G401 (cell line): ENCODE results near the gene EXD3. TPM values are rescaled to one million over a fixed set of nuclear protein-coding genes. Genes with fewer than 3 reads are reported as not detected.

Experiments
- DNase-seq: peaks from one replicate; pipeline ENCODE4 v3.0.0-alpha.2; 2015; ENCODE audit warnings: low spot score
- in situ Hi-C: cut with HindIII; loops from 2 replicates; pipeline ENCODE4 v1.10.0; 2016; ENCODE audit warnings: low sequenced_read_pairs, mixed read lengths
- total RNA-seq: library from RNA; depleted of rRNA; stranded (reverse); fragments of >200 nt; shearing (Covaris generic); gene quantifications from 2 replicates; pipeline ENCODE4 v1.2.3, GENCODE V29; 2014

The EXD3 gene
- total RNA-seq, 1 experiment from 2014 or later = 4.8 TPM

DNA sequence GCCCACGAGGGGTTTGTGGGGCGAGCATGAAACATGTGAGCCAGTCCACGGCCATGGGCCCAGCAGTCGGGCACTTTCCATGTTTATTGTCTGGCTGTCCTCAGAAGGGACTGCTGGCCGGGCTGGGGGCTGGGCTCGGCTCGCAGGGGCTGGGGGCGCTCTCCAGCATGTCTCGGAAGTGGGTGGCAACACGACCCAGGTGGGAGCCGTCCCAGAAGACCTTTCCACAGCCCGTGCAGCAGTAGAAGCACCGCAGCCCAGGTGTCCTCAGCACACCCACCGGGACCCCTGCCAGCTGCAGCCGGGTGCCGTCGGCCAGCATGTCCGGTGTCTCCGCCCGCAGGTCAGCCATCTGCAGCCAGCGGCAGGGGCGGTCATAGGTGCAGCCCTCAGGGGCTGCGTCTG is 116.1 kb downstream of the EXD3 start:
- DNase-seq = no peak
- in situ Hi-C loops = no loop called here

DNA sequence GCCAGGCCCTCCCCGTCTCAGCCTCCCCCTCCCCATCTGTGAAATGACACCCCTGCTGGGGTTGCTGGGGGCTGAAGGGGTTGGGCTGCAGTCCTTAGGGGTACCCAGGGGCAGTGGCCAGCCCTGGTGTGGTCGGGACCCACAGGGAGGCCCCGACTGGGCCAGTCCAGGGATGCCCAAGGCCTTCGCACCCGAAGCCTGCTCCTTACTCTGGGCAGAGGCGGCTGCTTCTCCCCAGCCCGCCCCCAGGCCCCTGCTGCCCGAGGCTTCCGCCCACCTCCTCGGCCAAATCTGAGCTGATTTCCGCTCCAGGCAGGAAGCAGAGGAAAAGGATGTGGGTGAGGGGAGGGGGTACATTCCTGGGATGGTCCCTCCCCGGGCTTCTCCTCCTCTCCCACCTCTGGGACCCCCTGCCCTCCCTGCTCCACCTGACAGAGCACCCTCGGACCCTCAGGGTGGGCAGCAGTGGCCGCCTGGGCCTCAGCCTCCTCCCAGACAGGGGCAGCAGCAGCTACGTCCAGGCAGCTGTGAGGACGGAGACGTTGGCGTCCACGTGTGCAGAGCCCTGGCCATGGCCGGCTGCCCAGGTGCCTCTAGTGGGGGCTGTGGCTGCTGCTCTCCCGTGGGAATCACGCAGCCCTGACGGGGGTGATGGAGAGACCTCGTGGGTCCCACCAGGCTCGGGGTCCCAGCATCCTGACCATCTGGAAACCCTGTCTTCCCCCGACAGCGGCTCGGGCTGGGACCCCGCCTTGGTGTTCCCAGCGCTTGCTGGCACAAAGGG is 116.7 kb downstream of the EXD3 start:
- in situ Hi-C loops = no loop called here
- DNase-seq = no peak

DNA sequence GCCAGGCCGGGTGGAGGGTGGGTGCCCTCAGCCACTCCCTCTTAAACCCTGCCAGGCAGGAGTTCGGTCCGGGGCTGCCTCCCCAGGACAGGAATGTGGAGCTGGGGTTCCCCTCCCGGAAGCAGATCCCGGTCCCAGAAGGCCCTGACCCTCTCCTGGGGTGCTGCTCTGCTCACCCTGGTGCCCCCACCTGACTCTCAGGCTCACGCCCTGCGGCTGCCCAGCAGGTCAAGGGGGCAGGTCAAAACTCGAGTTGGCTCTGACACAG is 117.2 kb downstream of the EXD3 start:
- no peak for DNase-seq
- in situ Hi-C loops = no loop called here

DNA sequence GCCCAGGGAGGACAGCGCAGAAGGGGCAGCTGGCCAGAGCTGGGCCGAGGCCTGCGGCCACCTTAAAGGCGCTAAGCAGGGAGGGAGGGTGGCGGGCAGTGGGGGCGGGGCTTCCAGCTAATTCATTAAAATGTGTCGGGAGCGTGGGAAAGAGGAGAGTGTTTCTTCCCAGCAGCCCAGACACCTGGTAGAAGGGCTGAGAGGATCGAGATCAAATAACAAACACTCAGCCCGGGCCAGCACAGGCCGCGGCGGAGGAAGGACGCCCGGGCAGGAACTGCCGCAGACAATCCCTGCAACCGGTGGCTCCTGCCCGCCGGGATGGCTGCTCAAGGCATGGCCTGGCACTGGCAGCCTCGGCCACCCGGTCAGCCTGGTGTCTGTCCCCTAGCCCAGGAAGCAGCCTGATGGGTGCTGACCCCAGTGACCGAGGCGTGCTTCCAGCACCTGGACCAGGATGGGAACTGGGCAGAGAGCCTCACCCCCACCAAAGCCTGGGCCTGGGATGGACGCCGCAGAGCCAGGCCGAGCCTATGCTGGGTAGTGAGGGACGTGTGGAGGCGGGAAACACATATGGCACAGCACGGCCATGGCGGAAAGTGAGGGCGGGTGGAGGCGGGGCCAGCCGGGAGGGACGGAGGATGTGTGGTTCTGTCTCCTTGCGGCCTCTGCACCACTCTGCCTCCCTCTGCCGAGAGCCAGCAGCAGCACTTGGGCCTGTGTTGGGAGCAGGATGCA is 117.7 kb downstream of the EXD3 start:
- in situ Hi-C loops = no loop called here
- DNase-seq = peak; percentile 37

DNA sequence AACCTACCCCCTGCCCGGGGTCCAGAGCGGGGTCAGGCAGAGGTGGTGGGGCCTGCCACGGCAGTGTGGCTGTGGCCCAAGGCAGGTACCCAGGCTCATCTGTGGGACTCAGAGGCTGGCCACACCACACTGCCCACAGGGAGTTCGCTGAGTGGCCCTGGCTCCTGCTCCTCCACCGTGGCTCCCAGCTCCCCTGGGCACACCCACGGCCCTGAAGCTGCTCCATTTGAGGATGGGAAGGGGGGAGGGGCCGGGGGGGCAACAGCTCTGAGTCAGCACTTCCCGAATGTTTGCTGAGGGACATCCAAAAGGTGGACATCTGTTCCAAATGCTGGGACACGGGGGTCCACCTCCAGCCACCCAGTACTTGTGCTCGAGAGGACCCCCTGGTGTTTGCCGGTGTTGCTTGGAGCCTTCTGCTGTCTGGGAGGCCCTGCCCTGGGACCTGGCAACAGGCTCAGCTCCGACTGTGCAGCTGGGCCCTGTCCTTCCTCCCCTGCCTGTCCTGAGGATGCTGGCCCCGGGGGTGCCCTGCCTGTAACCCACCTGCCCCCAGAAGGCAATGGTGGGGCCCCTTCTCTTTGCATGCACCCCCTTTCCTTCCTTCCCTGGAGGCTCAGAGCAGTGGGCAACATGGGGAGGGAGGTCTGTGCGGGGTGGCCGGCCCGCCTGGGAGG is 118.4 kb downstream of the EXD3 start:
- in situ Hi-C loops = no loop called here
- DNase-seq = no peak

DNA sequence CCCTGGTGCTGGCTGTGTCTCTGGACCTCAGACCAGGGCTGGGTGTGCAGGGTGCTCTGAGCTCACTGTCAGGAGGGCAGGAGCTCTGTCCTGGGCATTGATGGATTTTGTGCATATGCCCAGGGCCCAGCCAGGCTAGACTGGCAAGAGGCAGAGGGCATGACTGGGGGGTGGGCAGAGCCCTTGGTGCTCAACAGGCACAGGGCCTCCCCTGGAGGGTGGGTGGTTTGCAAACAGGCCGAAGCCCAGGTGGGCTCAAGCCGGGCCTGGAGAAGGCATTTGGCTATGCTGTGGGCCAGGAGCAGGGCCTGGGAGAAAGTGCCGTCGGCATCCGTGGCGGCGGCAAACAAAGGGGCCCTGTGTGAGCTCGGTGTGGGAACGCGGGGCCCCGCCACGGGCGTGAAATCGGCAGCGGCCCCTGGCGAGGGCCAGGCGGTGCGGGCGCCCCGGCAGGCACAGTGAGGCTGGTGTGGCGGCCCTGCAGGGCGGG is 119.0 kb downstream of the EXD3 start:
- in situ Hi-C loops = no loop called here
- no peak for DNase-seq

DNA sequence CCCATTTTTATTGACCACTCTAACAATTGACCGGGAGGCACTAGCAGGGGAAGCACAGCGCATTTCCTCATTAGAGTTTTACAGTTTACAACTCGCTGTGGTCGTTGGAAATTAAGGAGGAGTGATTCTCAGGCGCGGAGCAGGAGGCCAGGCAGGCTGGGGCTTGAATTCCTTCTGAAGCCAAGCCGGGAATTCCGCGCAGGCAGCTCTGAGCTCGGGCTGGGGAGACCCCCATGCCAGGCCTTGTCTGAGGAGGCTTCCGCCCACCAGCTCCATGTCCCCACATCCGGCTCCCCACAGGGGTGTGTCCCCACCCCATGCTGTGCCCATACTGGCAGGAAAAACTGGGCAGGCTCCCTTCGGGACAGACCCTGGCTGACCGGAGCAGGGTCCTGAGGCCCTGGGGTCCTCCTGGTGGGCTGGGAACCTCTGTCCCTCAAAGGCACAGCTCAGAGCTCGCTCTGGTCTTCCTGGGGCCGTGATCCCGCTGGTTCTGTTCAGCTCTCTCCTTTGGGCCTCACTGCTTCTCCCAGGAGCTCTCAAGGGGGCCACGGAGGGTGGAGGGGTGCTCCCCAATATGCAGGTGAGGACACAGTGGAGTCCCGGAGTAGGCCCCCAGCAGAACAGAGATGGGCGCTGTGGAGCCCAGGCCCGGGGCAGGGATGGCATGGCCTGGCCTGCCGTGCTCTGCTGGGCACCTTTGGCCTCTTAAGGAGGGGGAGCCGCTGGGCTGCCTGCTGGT is 119.6 kb downstream of the EXD3 start:
- in situ Hi-C loops = no loop called here

DNA sequence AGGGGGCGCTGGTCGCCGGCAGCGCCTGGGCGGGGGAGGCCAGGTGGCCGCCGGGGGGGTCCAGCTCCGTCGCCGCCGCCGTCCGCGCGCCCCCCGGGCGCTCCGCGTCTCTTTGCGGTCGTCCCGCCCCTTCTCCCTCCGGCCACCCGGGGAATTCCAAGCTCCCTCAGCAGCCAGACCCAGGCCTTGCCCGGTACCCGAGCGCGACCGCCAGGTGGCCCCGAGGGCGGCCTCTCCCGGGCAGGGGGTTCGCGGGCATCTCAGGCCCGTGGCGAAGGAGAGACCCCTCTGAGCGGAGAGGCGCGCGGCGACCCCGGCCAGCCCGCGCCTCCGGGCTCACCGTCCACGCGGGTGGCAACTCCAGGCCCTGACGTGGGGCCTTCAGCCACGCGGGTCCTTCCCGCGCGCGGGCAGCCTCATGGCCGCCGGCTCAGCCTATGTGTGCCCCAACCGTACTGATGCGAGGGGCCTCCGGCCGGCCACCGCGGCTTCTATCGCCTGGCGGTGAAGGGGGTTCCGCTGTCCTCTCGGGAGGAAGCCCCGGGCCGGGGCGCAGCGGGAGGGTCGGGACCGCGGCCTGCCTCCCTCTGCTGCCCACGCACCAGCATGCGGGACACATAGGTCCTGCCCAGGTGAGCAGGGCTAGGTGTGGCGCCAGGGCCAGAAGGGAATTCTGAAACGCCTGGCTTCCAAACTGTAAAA is 120.4 kb downstream of the EXD3 start:
- in situ Hi-C loops = no loop called here
- DNase-seq = no peak

More for the DNA sequence above, 119.6 kb downstream of the EXD3 start:
- DNase-seq = peak; percentile 22

DNA sequence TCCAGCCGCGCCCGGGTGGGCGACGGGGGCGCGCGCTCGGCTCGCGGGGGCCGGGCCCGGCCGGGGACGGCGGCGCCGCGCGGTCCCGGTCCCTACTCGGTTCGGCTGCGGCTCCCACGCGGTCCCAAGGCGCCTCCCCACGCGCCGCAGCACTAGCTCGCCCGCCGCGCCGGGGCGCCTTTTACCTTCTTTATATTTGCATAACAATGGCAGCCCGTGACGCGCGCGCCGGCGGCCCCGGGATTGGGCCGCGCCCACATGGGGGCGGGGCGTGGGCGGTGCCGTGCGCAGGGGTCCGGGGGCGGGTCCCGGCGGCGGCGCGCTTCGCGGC is 120.9 kb downstream of the EXD3 start, which contains the start of gene NRARP:
NRARP (minus strand) TSS at position 154 of the 331 bp plus-strand sequence. CDS start 343 bp downstream, outside the sequence.
- in situ Hi-C loops = no loop called here
- DNase-seq = peak; percentile 59

DNA sequence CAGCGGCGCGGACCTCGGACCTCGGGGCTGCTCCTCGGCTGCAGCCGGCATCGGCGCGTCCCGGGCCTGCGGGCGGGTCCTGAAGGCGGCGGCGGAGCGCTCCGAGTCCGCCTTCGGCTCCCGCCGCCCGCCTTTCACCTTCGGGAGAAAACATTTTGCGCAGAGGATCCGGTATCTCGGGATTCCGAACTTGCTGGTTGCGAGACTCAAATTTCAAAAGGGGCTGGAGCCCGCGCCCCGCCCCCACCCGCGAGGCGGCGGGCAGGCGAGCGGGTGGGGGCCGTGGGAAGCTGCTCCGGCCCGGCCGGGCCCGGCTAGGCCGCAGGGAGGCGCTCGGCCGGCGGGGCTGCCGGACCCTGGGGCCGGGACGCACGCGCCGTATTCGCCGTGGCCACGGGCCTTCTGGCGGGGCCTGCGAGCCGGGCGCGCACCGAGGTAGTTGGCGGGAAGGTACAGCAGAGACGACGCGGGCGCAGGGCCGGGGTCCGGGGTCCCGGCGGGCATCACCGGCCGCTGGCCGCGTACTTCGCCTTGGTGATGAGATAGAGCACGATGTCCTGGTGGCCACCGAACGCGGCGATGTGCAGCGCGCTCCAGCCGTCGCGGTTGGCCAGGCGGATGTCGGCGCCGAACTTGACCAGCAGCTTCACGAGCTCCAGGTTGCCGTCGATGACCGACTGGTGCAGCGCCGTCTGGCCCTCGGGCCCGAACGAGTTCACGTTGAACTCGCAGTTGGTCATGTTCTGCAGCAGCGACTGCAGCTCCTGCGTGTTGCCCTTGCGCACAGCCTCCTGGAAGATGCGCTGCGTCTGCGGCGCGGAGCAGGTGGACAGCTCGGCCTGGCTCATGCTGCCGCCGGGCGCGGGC is 121.6 kb downstream of the EXD3 start:
- DNase-seq = peak; percentile 34
- in situ Hi-C loops = no loop called here

DNA sequence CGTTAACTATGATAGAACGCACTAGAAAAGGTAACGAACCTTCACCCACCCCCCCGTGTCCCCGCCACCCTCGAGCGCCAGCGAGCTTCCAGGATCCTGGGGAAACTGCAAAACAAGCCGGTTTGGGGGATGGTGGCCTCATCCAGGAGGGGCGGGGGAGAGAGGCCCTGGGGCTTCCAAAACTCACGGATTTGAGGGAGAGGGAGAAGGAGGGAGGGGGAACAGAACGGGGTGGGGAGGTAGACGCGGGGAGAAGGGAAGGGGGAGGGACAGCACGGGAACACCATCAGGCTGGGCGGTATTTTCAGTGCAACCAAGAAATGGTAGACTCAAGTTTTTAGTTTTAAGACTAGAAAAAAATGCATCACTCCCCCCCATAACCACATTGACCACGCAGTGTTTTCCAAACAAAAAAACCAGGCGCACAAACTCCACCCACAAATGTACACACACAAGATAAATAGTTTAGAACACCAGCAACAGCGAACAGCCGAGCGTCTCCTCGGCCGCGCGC is 122.3 kb downstream of the EXD3 start:
- DNase-seq = no peak
- in situ Hi-C loops = no loop called here

DNA sequence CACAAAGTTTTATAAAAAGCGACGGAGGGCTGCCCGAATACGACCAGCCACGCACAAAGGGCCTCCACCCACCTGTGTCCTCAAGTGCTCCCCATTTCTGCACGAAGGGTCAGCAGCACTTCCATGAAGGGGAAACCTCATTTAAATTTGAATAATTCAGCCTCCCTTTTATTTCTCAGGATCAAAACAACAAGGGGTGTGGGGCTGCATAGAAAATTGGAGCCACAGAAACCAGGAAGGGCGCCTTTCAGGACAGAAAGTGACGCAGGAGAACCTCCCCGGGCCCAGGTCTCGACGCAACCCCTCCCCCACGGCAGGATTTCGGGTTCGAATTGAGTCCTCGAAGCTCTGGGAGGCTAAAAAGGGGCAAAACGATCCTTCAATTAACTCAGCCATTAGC is 123.0 kb downstream of the EXD3 start:
- DNase-seq = peak; percentile 24
- in situ Hi-C loops = no loop called here

DNA sequence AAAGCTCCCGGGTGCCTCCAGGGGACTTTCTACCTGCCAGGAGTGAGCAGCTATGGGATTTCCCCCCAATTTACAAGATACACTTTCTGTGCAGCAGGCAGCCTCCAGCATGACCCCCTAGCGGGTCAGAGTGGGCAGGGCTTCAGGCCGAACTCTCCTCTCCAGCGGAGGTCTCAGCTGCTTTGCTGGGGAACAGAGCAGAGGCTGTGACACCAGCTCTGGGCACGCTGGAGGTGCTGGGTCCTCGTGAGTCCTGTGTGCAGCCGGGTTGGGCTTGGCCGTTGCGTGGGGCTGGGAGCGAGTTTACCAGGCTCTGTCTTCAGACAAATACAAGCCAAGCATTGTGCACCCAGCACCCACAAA is 123.8 kb downstream of the EXD3 start:
- in situ Hi-C loops = no loop called here
- no peak for DNase-seq

DNA sequence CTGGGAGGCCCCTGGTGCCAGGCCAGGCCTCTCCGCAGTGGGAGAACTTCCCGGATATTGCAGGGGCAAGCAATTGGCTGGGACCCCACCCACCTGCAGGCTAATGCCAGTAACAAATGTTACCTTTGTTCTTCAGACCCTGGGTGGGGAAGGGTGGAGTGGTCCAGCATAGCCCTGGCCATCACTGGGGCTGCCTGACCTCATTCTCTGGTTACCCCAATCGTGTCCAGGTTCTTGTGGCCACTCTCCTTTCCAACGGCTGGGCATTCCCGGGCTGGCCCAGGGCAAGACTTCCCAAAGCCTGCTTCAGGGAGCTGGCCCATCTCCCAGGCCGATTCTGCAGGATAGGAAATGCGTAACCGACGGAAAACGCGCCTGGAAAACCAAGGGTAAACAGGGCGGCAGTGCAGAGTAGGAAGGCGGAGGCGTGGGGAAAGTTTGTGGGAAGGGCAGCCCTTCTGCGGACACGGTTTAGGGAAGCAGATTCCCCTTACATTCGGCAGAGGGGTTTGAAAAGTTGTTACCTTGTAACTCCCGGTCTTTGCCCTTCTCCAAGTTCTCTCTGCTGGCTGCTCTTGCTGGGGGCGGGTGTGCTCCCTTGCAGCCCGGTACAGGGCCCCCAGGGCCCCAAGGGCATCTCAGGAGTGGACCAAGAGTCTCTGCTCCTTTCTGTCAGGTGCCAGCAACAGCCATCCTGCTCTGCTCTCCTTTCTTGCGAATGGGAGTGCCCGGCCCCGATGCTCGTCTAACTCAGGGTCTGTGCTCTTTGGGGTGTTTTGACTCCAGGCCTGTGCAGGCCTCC is 124.4 kb downstream of the EXD3 start:
- no peak for DNase-seq
- in situ Hi-C loops = no loop called here

DNA sequence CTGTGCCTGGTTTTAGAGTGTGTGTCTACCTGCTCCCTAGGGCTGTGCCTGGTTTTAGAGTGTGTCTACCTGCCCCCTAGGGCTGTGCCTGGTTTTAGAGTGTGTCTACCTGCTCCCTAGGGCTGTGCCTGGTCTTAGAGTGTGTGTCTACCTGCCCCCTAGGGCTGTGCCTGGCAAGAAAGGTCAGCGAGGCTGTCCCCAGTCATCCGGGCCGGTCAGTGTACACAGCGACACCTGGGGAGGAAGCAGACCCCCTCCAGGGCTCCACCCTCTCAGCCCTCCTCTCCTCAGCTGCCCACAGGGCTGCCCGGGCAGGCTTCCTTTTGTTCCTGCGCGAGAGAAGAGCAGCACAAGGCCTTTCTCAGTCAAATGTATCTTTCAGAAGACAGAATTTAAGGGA is 125.0 kb downstream of the EXD3 start:
- DNase-seq = no peak
- in situ Hi-C loops = no loop called here

DNA sequence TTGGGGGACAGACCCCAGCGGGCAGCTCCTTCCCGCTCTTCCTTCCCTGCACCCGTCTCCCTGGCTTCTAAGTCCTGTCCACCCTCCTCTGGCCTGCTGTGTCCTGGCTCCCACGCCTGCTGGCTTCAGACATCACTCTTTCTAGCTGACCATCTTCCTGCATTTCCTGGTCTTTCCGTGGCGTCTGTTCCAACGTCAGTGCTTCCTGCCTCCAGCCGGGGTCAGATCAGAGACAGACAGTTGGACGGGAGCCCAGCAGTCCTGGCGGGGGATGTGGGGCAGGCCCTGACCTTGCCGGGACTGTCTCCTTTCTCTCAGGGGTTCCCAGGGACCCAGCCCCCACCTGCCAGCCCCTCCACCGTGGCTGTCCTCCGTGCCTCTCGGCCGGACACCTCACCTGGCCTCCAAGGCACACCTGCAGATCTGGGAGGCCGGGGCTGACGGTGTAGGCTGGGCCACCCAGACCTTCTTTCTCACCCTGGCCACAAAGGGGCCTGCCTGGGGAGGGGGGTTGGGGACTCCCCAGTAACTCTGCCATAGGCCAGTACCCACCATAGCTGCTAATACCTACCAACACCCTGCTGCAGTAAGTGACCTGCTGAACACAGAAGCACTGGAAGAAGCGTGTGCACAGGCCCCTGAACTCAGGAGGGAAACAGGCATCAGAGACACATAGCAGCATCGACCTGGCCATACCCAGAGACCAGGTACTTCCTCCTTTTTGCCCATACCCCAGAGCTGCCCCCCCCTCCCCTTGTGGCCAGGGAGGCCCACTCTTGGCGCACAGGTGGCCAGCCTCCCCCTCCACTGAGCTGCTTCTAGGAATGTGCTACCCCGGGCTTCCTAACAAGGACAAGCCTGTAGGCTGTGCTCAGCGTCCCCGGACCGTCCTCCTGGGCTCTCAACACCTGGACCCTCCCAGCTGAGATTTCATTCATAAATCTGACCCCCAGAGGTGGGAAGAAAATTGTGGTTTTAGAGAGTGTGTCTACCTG is 126.0 kb downstream of the EXD3 start:
- DNase-seq = no peak
- in situ Hi-C loops = no loop called here
